Adrenal gland (tissue), 12 donors: ENCODE measurements around the gene SRRT. TPM values are rescaled to one million over a fixed set of nuclear protein-coding genes. Genes with fewer than 3 reads are reported as not detected.

ENCODE experiments used
- DNase-seq, 7 donors: peaks; one replicate each; pipeline ENCODE4 v3.0.0-alpha.2; 2019 to 2020
- H3K27ac ChIP-seq, 5 donors: fragments of 200-600 bp; sonication (generic) in 4 of 5; 1 replicate in 3 of 5; 2 replicates in 2 of 5; pipeline versions ENCODE4 v1.5.1 to v1.8.0; 2016 to 2020; ENCODE audit warnings: mild to moderate bottlenecking in 1 of 5
- H3K27me3 ChIP-seq: fragments of 200-600 bp; 2 replicates; pipeline ENCODE4 v1.8.0; 2021
- H3K36me3 ChIP-seq, 2 donors: fragments of 200-600 bp; replicated peaks in 1 of 2; 1 replicate in 1 of 2; 2 replicates in 1 of 2; pipeline versions ENCODE4 v1.5.1 to v1.8.0; 2018 to 2022
- H3K4me1 ChIP-seq, 2 donors: fragments of 200-600 bp; replicated peaks in 1 of 2; 1 replicate in 1 of 2; 2 replicates in 1 of 2; pipeline versions ENCODE4 v1.5.1 to v1.8.0; 2018 to 2021
- H3K4me3 ChIP-seq, 4 donors: fragments of 200-600 bp; sonication (generic) in 3 of 4; one replicate each; pipeline ENCODE4 v1.5.1; 2016 to 2018
- H3K9me3 ChIP-seq, 3 donors: fragments of 200-600 bp; sonication (generic) in 1 of 3; replicated peaks in 1 of 3; 1 replicate in 2 of 3; 2 replicates in 1 of 3; pipeline versions ENCODE4 v1.5.1 to v1.8.0; 2016 to 2021
- POLR2A ChIP-seq, 2 donors: fragments of 450-650 bp; IDR thresholded peaks; one replicate each; pipeline ENCODE4 v1.6.1; 2017; ENCODE audit warnings: antibody characterized with exemption in 2 of 2, mild to moderate bottlenecking in 2 of 2, moderate library complexity in 1 of 2
- WGBS, 4 donors: extraction: QIAGEN DNeasy Blood & Tissue Kit in 2 of 4; methylation state at CpG; one replicate each; pipeline versions ENCODE4 v1.1.5 to v1.1.7; 2013 to 2017; 5-methylcytosine and 5-hydroxymethylcytosine counted together
- intact Hi-C, 2 donors: fragments of 100-400 bp; cut with DNase I; formaldehyde crosslinking; loops; one replicate each; pipeline versions ENCODE4 v1.14.1 to v1.15.0; 2022 to 2023
- polyA plus RNA-seq, 3 donors: library from polyadenylated mRNA; stranded (reverse); fragments of 200-250 nt in 2 of 3; fragments of 350-450 nt in 1 of 3; fragmentation: Illumina TruSeq in 1 of 3; extraction: RNeasy Lipid Tissue Mini Kit (QIAGEN cat#74804) in 1 of 3; gene quantifications; one replicate each; pipeline ENCODE4 v1.2.3, GENCODE V29; 2013 to 2014
- total RNA-seq, 9 donors: library from RNA; depleted of rRNA in 4 of 9; stranded (reverse); fragments of >200 nt in 4 of 9; fragments of 120-200 nt in 1 of 9; fragmentation: NEBNext Ultra II Directional in 1 of 9; extraction: Animal tissue kit (Norgen Biotek cat#: 25700) in 1 of 9; gene quantifications; one replicate each; pipeline versions ENCODE4 v1.1.0 to v1.2.4, GENCODE V29; 2013 to 2023
- TF ChIP-seq, protein P1 (sequence below), 6 experiments: fragments of 450-650 bp in 4 of 6; fragments of 200-600 bp in 2 of 6; sonication (generic) in 1 of 6; IDR thresholded peaks; 1 replicate in 5 of 6; 2 replicates in 1 of 6; pipeline versions ENCODE4 v1.5.1 to v1.8.0; 2016 to 2021; ENCODE audit warnings: antibody characterized with exemption in 6 of 6, mild to moderate bottlenecking in 2 of 6, moderate library complexity in 1 of 6
- donor health status: healthy with polysubstance abuse.
- donor health status: Bipolar disorder and iron deficiency.
- donor health status: DM: yes; HTN: yes; CAD: no.
- donor health status: DM: no; HTN: no; CAD: no.
- donor health status: DM: no; HTN: no; CAD: no.
- donor health status: DM: yes; HTN: yes; CAD: no.

Gene SRRT
- total and polyA plus RNA-seq, 12 donors: 44.0 to 289 (median 97.1) TPM

GRCh38 chr7:100897772-100898454 is 23.0 kb downstream of the SRRT start:
- no peak for DNase-seq
- WGBS, 4 donors: 65 to 71% (median 66%) methylated on average over 13 of the region's 13 CpGs
- H3K27ac ChIP-seq: no peak overlapping the region

DNA sequence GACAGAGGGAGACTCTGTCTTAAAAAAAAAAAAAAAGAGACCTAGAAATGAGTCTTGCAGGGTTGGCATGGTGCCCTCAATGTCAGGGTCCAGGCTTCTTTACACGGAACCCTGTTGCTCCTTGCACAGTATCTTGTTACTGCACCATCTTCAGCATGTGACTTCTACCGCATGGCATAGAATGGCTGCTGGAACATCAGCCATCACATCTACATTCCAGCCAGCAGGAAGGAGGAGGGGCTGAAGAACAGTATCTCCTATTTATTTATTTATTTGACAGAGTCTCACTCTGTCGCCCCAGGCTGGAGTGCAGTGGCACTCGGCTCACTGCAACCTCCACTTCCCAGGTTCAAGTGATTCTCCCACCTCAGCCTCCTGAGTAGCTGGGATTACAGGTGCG is 24.5 kb downstream of the SRRT start:
- H3K27ac ChIP-seq: no peak overlapping the region
- no peak for DNase-seq
- H3K36me3 ChIP-seq: no peaks in the 10 kb centered on the region
- intact Hi-C loops: loop anchor here (5.0 to 10.0 kb wide), 3 partner anchors 163 to 385 kb away; partner anchors contain the start of gene VGF (in 1 of the 2)
- 69 to 93% (median 92%) methylated on average over 5 of the region's 5 CpGs for WGBS, 4 donors
- H3K27me3 ChIP-seq: peaks cover 37% of the 10 kb centered on the region
- no peak overlapping the region for H3K4me3 ChIP-seq
- TF ChIP-seq, protein P1, sequence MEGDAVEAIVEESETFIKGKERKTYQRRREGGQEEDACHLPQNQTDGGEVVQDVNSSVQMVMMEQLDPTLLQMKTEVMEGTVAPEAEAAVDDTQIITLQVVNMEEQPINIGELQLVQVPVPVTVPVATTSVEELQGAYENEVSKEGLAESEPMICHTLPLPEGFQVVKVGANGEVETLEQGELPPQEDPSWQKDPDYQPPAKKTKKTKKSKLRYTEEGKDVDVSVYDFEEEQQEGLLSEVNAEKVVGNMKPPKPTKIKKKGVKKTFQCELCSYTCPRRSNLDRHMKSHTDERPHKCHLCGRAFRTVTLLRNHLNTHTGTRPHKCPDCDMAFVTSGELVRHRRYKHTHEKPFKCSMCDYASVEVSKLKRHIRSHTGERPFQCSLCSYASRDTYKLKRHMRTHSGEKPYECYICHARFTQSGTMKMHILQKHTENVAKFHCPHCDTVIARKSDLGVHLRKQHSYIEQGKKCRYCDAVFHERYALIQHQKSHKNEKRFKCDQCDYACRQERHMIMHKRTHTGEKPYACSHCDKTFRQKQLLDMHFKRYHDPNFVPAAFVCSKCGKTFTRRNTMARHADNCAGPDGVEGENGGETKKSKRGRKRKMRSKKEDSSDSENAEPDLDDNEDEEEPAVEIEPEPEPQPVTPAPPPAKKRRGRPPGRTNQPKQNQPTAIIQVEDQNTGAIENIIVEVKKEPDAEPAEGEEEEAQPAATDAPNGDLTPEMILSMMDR (IDR thresholded peaks at IDR 0.05): no peak
- TF ChIP-seq POLR2A (IDR thresholded peaks at IDR 0.05): no peak
- peaks cover 8 to 15% of the 10 kb centered on the region in 2 donors for H3K4me1 ChIP-seq
- no peaks in the 10 kb centered on the region for H3K9me3 ChIP-seq

More at GRCh38 chr7:100897772-100898454, 23.0 kb downstream of the SRRT start:
- peaks cover 8 to 16% of the 10 kb centered on the region in 2 donors for H3K4me1 ChIP-seq
- intact Hi-C loops: loop anchor here (5.0 to 10.0 kb wide), 3 partner anchors 164 to 387 kb away; partner anchors contain the start of gene VGF (in 1 of the 2)
- peaks cover 37% of the 10 kb centered on the region for H3K27me3 ChIP-seq
- no peak overlapping the region for H3K4me3 ChIP-seq
- H3K9me3 ChIP-seq: no peaks in the 10 kb centered on the region
- TF ChIP-seq POLR2A (IDR thresholded peaks at IDR 0.05): no peak
- TF ChIP-seq, protein P1 (IDR thresholded peaks at IDR 0.05): no peak
- no peaks in the 10 kb centered on the region for H3K36me3 ChIP-seq

DNA sequence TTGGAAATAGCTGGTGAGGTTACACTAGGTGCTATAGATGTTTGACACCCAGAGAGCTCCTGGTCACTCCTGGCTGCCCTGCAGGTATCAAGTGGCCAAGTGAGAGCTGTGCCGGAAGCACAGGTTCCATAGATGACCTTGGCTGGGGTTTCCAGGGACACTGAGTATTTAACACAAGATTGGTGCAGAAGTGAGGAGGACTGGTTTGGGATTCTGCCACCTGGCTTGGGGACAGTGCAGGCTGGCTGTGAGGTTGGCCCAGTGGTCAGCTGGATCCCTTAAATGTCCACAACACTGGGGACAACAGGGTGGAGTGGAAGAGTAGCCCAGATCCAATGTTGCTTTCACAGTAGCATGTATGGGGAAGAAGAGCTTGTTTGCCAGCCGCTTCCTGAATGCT is 26.1 kb downstream of the SRRT start:
- DNase-seq: no peak
- intact Hi-C loops: no loop called here
- Histone ChIP-seq H3K36me3 (no peaks in the 10 kb centered on the region), H3K4me1 (peaks cover 0 to 3% of the 10 kb centered on the region in 2 donors), H3K27me3 (peaks cover 27% of the 10 kb centered on the region), H3K9me3 (no peaks in the 10 kb centered on the region), H3K4me3 (no peak overlapping the region), H3K27ac (no peak overlapping the region)
- whole genome bisulfite sequencing, 4 donors: 60 to 93% (median 66%) methylated on average over 1 to 2 of the region's 2 CpGs
- TF ChIP-seq, protein P1 (IDR thresholded peaks at IDR 0.05): no peak
- TF ChIP-seq POLR2A (IDR thresholded peaks at IDR 0.05): no peak

GRCh38 chr7:100901921-100902332 is 27.0 kb downstream of the SRRT start:
- TF ChIP-seq, protein P1 (IDR thresholded peaks at IDR 0.05): no peak
- TF ChIP-seq POLR2A (IDR thresholded peaks at IDR 0.05): no peak
- Histone ChIP-seq H3K36me3 (no peaks in the 10 kb centered on the region), H3K4me3 (no peak overlapping the region), H3K4me1 (no peaks in the 10 kb centered on the region), H3K9me3 (no peaks in the 10 kb centered on the region), H3K27ac (no peak overlapping the region), H3K27me3 (peaks cover 19% of the 10 kb centered on the region)
- intact Hi-C loops: no loop called here
- DNase-seq: no peak
- WGBS, 4 donors: 72 to 82% (median 80%) methylated on average over 5 of the region's 5 CpGs
